Osteoblast (primary cell): Measurements from ENCODE around the gene NCBP2L. TPM values are rescaled to one million over a fixed set of nuclear protein-coding genes. Genes with fewer than 3 reads are reported as not detected.

Experiments
- DNase-seq: peaks from one replicate; pipeline ENCODE4 v3.0.0; 2011; ENCODE audit warnings: low spot score, mixed read lengths; ENCODE audit not compliant: insufficient read length; ENCODE audit errors: missing footprints
- H2AFZ ChIP-seq: 2 replicates; pipeline ENCODE4 v1.6.0; 2011; ENCODE audit warnings: mild to moderate bottlenecking, low read length
- H3K27ac ChIP-seq: 2 replicates; pipeline ENCODE4 v1.5.1; 2011; ENCODE audit warnings: mild to moderate bottlenecking, low read depth, low read length, moderate library complexity
- H3K27me3 ChIP-seq: 2 replicates; pipeline ENCODE4 v1.6.0; 2012; ENCODE audit warnings: mild to moderate bottlenecking, control low read depth, inconsistent platforms, low read length, moderate library complexity; ENCODE audit not compliant: insufficient read depth
- H3K36me3 ChIP-seq: 2 replicates; pipeline ENCODE4 v1.5.1; 2011; ENCODE audit warnings: mild to moderate bottlenecking, low read length, control low read depth, moderate library complexity; ENCODE audit not compliant: insufficient read depth
- H3K4me1 ChIP-seq: 2 replicates; pipeline ENCODE4 v1.5.1; 2011; ENCODE audit warnings: mild to moderate bottlenecking, low read length, control low read depth, moderate library complexity; ENCODE audit not compliant: insufficient read depth
- H3K4me2 ChIP-seq: 2 replicates; pipeline ENCODE4 v1.6.0; 2011; ENCODE audit warnings: mild to moderate bottlenecking, low read length; ENCODE audit not compliant: insufficient read depth
- H3K4me3 ChIP-seq: fragments of 200-600 bp; sonication (generic); 3 replicates; pipeline ENCODE4 v1.5.1; 2012; ENCODE audit warnings: mild to moderate bottlenecking, low read length, inconsistent platforms; ENCODE audit not compliant: insufficient read depth
- H3K79me2 ChIP-seq: 2 replicates; pipeline ENCODE4 v1.6.0; 2012; ENCODE audit warnings: mild to moderate bottlenecking, low read length, control low read depth, inconsistent platforms; ENCODE audit not compliant: insufficient read depth
- H3K9me3 ChIP-seq: 2 replicates; pipeline ENCODE4 v1.5.1; 2011; ENCODE audit warnings: low read depth, low read length, control low read depth
- H4K20me1 ChIP-seq: 2 replicates; pipeline ENCODE4 v1.6.0; 2012; ENCODE audit warnings: mild to moderate bottlenecking, low read length, control low read depth; ENCODE audit not compliant: insufficient read depth
- total RNA-seq: library from RNA; depleted of rRNA; stranded (reverse); fragments of >200 nt; gene quantifications from 2 replicates; pipeline ENCODE4 v1.2.3, GENCODE V29; 2012
- TF ChIP-seq, protein P1 (sequence below): IDR thresholded peaks from 2 replicates; pipeline ENCODE4 v1.5.1; 2011; ENCODE audit warnings: mild to moderate bottlenecking, low read depth, low read length, moderate library complexity; ENCODE audit errors: extremely low read depth

Gene NCBP2L
- total RNA-seq, 1 donor: not detected

DNA sequence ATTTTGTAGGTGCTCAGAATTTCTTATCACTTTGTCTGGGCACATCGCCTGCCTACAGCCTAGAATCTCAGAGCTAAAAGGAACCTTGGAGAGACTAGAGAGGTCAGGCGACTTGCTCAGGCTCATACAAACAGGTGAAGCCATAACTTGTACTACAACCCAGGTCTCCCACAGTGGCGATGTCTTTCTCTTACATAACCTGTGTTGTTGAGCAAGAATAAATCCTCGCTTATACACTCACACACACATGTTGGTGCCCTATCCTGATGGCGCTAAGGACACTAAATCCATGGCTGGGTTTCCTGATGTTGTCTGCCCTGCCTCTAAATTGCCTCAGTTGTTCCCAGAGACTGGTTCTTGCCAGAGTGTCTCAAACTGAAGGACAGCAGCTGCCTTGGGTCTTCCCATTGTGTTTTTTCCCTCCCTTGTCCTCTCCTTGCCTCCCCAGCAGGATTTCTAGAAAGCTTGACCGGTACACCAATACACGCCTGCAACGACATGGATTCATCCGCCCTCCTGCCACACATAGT is 3.6 kb upstream of the NCBP2L start:
- no peak overlapping the region for H2AFZ ChIP-seq
- no peak overlapping the region for H3K27ac ChIP-seq
- DNase-seq: no peak
- TF ChIP-seq, protein P1, sequence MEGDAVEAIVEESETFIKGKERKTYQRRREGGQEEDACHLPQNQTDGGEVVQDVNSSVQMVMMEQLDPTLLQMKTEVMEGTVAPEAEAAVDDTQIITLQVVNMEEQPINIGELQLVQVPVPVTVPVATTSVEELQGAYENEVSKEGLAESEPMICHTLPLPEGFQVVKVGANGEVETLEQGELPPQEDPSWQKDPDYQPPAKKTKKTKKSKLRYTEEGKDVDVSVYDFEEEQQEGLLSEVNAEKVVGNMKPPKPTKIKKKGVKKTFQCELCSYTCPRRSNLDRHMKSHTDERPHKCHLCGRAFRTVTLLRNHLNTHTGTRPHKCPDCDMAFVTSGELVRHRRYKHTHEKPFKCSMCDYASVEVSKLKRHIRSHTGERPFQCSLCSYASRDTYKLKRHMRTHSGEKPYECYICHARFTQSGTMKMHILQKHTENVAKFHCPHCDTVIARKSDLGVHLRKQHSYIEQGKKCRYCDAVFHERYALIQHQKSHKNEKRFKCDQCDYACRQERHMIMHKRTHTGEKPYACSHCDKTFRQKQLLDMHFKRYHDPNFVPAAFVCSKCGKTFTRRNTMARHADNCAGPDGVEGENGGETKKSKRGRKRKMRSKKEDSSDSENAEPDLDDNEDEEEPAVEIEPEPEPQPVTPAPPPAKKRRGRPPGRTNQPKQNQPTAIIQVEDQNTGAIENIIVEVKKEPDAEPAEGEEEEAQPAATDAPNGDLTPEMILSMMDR: no peak
- no peak overlapping the region for H3K4me3 ChIP-seq
- H4K20me1 ChIP-seq: no peaks in the 10 kb centered on the region
- H3K79me2 ChIP-seq: no peaks in the 10 kb centered on the region
- peaks cover 37% of the 10 kb centered on the region for H3K27me3 ChIP-seq
- no peaks in the 10 kb centered on the region for H3K36me3 ChIP-seq
- no peaks in the 10 kb centered on the region for H3K4me1 ChIP-seq
- H3K4me2 ChIP-seq: no peak overlapping the region
- no peaks in the 10 kb centered on the region for H3K9me3 ChIP-seq

DNA sequence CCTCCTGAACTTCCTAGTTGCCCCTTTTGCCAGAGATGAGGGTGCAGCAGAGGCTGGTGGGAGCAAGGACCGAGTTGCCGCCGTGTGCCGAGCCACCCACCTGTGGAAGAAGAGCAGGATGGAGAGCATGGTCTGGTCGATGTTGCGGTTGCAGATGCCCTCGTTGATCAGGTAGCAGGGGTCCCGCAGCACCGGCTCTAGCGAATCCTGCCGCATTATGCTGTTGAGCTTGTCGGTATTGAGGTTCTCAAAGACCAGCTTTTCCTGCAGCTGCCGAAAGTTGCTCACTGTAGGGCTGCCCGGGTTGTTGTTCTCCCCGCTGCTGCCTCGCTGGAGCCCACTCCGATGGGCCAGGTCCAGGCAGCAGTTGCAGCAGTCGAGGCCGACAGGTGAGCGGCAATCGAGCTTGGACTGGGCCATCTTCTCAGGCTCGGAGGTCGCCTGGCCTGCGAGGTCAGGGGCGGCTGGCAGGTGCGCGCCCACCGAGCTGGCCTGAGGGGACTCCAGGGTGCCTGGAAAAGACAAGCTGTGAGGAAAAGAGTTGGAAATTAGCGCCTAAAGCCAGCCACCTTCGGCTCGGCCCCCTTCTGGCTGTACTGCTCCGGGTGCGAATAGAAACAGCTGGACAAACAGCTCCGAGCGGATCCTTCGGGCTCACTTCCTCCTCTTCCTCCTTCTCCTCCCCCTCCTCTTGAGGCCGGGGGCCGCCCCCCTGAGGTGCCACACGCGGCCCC is 2.4 kb upstream of the NCBP2L start:
- Histone ChIP-seq H3K27ac (no peak overlapping the region), H3K4me3 (peak overlapping the region; percentile 65), H2AFZ (peak overlapping the region; percentile 52)

DNA sequence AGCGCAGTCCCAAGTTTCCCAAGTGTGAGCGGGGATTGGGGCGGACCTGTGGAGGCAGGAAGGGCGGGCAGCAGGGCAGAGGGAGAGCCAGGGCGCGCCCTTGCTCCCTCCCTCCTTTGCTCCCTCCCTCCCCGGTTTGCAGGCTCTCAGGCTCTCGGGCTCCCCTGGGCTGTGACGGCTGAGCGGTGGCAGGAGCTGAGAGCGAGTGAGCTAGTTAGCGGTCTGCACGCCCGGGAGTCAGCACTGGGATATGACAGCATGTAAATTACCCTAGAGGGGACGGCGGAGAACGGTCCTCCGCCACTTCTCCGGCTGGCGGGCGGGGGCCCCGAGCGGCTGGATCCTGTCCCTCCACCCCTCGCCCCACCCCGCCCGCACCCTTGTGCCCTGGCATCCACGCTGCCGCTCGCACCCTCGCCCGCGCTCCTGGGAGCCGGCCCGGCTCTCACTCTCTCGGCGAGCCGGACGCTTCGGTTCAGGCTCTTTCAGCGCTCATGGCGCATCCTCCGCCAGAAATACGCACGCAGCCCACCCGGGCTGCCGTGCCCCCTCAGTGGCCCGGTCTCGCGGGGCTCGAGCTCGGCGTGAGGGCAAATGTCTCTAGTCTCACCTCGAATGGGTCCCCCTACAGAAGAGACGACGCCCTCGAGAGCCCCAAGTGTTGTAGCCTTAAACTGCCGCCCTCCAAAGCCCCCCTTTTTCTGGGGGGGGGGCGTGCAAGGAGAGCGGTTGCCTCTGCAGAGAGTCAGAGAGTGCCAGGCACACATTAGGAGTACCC is 1.6 kb upstream of the NCBP2L start, which contains the start of gene TSC22D3:
TSC22D3 (minus strand) TSS at position 54 of the 778 bp plus-strand sequence. CDS start 368 bp downstream, outside the sequence.
- Histone ChIP-seq H3K36me3 (no peaks in the 10 kb centered on the region), H3K4me3 (peak within 1 kb of the TSS; percentile 65), H2AFZ (peak within 1 kb of the TSS; percentile 77), H3K4me1 (no peaks in the 10 kb centered on the region), H3K4me2 (peak within 1 kb of the TSS; percentile 84), H3K79me2 (no peaks in the 10 kb centered on the region), H3K27ac (no peak within 1 kb of the TSS), H4K20me1 (no peaks in the 10 kb centered on the region), H3K9me3 (no peaks in the 10 kb centered on the region), H3K27me3 (peaks cover 24% of the 10 kb centered on the region)
- DNase-seq: no peak
- TF ChIP-seq, protein P1: no peak

More for the DNA sequence above, 2.4 kb upstream of the NCBP2L start:
- Histone ChIP-seq H3K79me2 (no peaks in the 10 kb centered on the region), H3K9me3 (no peaks in the 10 kb centered on the region), H3K4me2 (peak overlapping the region; percentile 84), H3K27me3 (peaks cover 29% of the 10 kb centered on the region), H4K20me1 (no peaks in the 10 kb centered on the region), H3K4me1 (no peaks in the 10 kb centered on the region), H3K36me3 (no peaks in the 10 kb centered on the region)
- DNase-seq: no peak
- TF ChIP-seq, protein P1: no peak
